Fibroblast of pulmonary artery (primary cell): ENCODE data around the gene PRKCQ.
A peak's percentile ranks its signal among the peaks of the same experiment; 100 is the strongest.

Source experiments
- DNase-seq: peaks from one replicate; pipeline ENCODE4 v3.0.0-alpha.2; 2010; ENCODE audit warnings: low read depth
- H3K4me3 ChIP-seq: replicated peaks from 2 replicates; pipeline ENCODE4 v1.5.1; 2011; ENCODE audit warnings: low read depth, mild to moderate bottlenecking, control low read depth, low read length, moderate library complexity
- CTCF ChIP-seq: IDR thresholded peaks from 2 replicates; pipeline ENCODE4 v1.5.1; 2011; ENCODE audit warnings: mild to moderate bottlenecking, control low read depth, low read length, inconsistent platforms; ENCODE audit errors: missing control alignments

Gene PRKCQ

GRCh38 chr10:6580279-6581029 lies 378 bp upstream of the PRKCQ start:
- peak overlapping the region; percentile 64 for H3K4me3 ChIP-seq
- TF ChIP-seq CTCF: peak; percentile 15
- DNase-seq: peak; percentile 66

GRCh38 chr10:6579183-6579903 lies 733 bp downstream of the PRKCQ start:
- DNase-seq: no peak
- peak overlapping the region; percentile 52 for H3K4me3 ChIP-seq
- TF ChIP-seq CTCF: no peak

GRCh38 chr10:6578795-6579182 lies 1.3 kb downstream of the PRKCQ start:
- no peak overlapping the region for H3K4me3 ChIP-seq
- no peak for TF ChIP-seq CTCF
- no peak for DNase-seq

- TF ChIP-seq CTCF: no peak
- H3K4me3 ChIP-seq: no peak overlapping the region
- no peak for DNase-seq
Observed at GRCh38 chr10:6578251-6578771, 1.8 kb downstream of the PRKCQ start.

- TF ChIP-seq CTCF: no peak
- H3K4me3 ChIP-seq: no peak overlapping the region
- no peak for DNase-seq
Observed at GRCh38 chr10:6576326-6576725, 3.8 kb downstream of the PRKCQ start.

- DNase-seq: no peak
- H3K4me3 ChIP-seq: no peak overlapping the region
Observed at GRCh38 chr10:6574664-6575176, 5.4 kb downstream of the PRKCQ start.

More at GRCh38 chr10:6574664-6575176, 5.4 kb downstream of the PRKCQ start:
- TF ChIP-seq CTCF: no peak
